Keratinocyte (primary cell): Measurements from ENCODE around the gene GPR152. TPM values are rescaled to one million over a fixed set of nuclear protein-coding genes. Genes with fewer than 3 reads are reported as not detected.

Experiments
- DNase-seq: peaks from one replicate; pipeline ENCODE4 v3.0.0-alpha.2; 2011; ENCODE audit warnings: low read depth, missing footprints, low spot score
- FAIRE-seq: peaks from 2 replicates; lab custom pipeline; 2011; peaks lifted over from hg19 to GRCh38; lab: Jason Lieb, UNC
- H2AFZ ChIP-seq: 2 replicates; pipeline ENCODE4 v1.6.0; 2012; ENCODE audit warnings: low read length, control low read depth, inconsistent platforms; ENCODE audit not compliant: control insufficient read depth
- H3K27ac ChIP-seq: 2 replicates; pipeline ENCODE4 v1.5.1; 2011; ENCODE audit warnings: low read length; ENCODE audit not compliant: control insufficient read depth, insufficient read depth
- H3K27me3 ChIP-seq: 3 replicates; pipeline ENCODE4 v1.6.0; 2011; ENCODE audit warnings: low read length; ENCODE audit not compliant: control insufficient read depth, insufficient read depth; ENCODE audit errors: extremely low read depth
- H3K36me3 ChIP-seq, 2 experiments: 2 replicates in 1 of 2; 3 replicates in 1 of 2; pipeline ENCODE4 v1.5.1; 2011; ENCODE audit warnings: low read length in 2 of 2, mild to moderate bottlenecking in 1 of 2; ENCODE audit not compliant: control insufficient read depth in 2 of 2, insufficient read depth in 2 of 2; ENCODE audit errors: extremely low read depth in 1 of 2
- H3K4me1 ChIP-seq: 3 replicates; pipeline ENCODE4 v1.5.1; 2011; ENCODE audit warnings: low read length; ENCODE audit not compliant: control insufficient read depth, insufficient read depth; ENCODE audit errors: extremely low read depth
- H3K4me2 ChIP-seq: 3 replicates; pipeline ENCODE4 v1.6.0; 2011; ENCODE audit warnings: low read depth, low read length; ENCODE audit not compliant: control insufficient read depth, insufficient read depth; ENCODE audit errors: extremely low read depth
- H3K4me3 ChIP-seq, 3 experiments: fragments of 200-600 bp in 1 of 3; sonication (generic) in 1 of 3; 2 replicates in 2 of 3; 3 replicates in 1 of 3; pipeline ENCODE4 v1.5.1; 2011 to 2016; ENCODE audit warnings: low read length in 3 of 3, mild to moderate bottlenecking in 3 of 3, control low read depth in 2 of 3, inconsistent platforms in 1 of 3, low read depth in 1 of 3, mixed read lengths in 1 of 3, mixed run types in 1 of 3, moderate library complexity in 1 of 3; ENCODE audit not compliant: control insufficient read depth in 2 of 3, insufficient read depth in 2 of 3; ENCODE audit errors: extremely low read depth in 1 of 3
- H3K79me2 ChIP-seq: 2 replicates; pipeline ENCODE4 v1.6.0; 2012; ENCODE audit warnings: low read length; ENCODE audit not compliant: control insufficient read depth, insufficient read depth
- H3K9ac ChIP-seq: 3 replicates; pipeline ENCODE4 v1.6.0; 2011; ENCODE audit warnings: low read length; ENCODE audit not compliant: control insufficient read depth, insufficient read depth; ENCODE audit errors: extremely low read depth
- H3K9me1 ChIP-seq: 3 replicates; pipeline ENCODE4 v1.6.0; 2011; ENCODE audit warnings: low read length; ENCODE audit not compliant: control insufficient read depth, insufficient read depth; ENCODE audit errors: extremely low read depth
- H3K9me3 ChIP-seq: 2 replicates; pipeline ENCODE4 v1.5.1; 2012; ENCODE audit warnings: low read depth, low read length; ENCODE audit not compliant: control insufficient read depth
- H4K20me1 ChIP-seq: 3 replicates; pipeline ENCODE4 v1.6.0; 2011; ENCODE audit warnings: low read length; ENCODE audit not compliant: control insufficient read depth, insufficient read depth; ENCODE audit errors: extremely low read depth
- EZH2 ChIP-seq: IDR thresholded peaks from one replicate; pipeline ENCODE4 v1.6.1; 2012; ENCODE audit warnings: inconsistent platforms, mild to moderate bottlenecking, low read length, moderate library complexity
- dilution Hi-C: fragments of 300-500 bp; cut with MboI; formaldehyde crosslinking; loops from one replicate; pipeline ENCODE4 v1.7.0; 2020; ENCODE audit warnings: low sequenced_read_pairs; ENCODE audit not compliant: extremely low pct_ligation_motif_present
- polyA plus RNA-seq, 5 experiments: library from polyadenylated mRNA; depleted of rRNA in 3 of 5; stranded (reverse) in 3 of 5; stranded (forward) in 1 of 5; unstranded in 1 of 5; fragments of >200 nt; gene quantifications; 1 replicate in 1 of 5; 2 replicates in 3 of 5; 3 replicates in 1 of 5; pipeline versions ENCODE4 v1.2.1 to v1.2.3, GENCODE V29; 2011 to 2012; ENCODE audit warnings: missing spikeins in 2 of 5, low read depth in 1 of 5, low replicate concordance in 1 of 5
- TF ChIP-seq, protein P1 (sequence below), 3 experiments: IDR thresholded peaks in 1 of 3; conservative IDR thresholded peaks in 1 of 3; optimal IDR thresholded peaks in 1 of 3; 2 replicates in 2 of 3; 3 replicates in 1 of 3; pipeline versions ENCODE3 to v1.5.1; 2011; ENCODE audit warnings: low read length in 3 of 3, mild to moderate bottlenecking in 3 of 3, moderate library complexity in 2 of 3, control low read depth in 1 of 3, inconsistent platforms in 1 of 3; ENCODE audit not compliant: insufficient read depth in 2 of 3; ENCODE audit errors: extremely low read depth in 1 of 3

Gene GPR152
- polyA plus RNA-seq, 1 donor (not counting 4 experiments of a cell fraction or from before 2014, with no cell fraction given), result not detected

DNA sequence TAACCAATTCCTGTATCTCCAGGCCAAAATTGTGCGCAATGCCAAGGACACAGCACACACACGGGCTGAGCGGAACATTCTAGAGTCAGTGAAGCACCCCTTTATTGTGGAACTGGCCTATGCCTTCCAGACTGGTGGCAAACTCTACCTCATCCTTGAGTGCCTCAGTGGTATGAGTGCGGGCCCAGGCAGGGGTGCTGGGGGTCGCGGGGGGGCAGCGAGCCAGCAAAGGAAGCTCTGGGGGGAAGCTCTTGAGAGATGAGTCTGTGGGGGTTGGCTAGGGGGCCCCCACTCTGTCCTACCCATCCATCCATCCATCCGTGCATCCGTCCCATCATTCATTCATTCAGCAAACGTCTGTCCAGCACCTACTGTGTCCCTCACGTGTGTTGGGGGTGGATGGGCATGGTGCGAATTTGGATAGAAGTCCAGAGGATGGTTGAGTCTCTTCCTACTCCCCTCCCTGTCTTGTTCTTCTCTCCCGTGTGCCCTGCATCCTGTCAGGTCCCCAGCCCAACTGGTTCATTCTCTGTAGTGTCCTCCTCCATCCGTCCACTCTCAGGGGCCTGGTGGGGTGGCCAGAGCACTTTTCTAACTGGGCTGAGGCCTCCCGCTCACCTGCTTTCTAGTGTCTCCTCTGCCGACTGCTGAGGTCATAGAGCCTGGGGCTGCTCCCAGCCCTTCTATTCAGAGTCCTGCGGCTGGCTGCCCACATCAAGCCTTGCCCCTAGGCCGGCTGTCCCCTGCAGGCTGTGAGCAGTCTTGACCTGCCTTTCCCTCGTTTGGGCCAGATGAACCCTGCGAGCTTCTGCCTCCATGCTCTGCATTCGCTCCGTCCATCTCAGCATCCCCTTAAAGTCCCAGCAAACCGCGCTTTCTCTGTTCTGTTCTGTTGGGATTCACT lies 20.9 kb downstream of the GPR152 start:
- peaks cover 31 to 40% of the 10 kb centered on the region in 2 experiments for H3K36me3 ChIP-seq
- TF ChIP-seq EZH2, result no peak
- TF ChIP-seq, protein P1, sequence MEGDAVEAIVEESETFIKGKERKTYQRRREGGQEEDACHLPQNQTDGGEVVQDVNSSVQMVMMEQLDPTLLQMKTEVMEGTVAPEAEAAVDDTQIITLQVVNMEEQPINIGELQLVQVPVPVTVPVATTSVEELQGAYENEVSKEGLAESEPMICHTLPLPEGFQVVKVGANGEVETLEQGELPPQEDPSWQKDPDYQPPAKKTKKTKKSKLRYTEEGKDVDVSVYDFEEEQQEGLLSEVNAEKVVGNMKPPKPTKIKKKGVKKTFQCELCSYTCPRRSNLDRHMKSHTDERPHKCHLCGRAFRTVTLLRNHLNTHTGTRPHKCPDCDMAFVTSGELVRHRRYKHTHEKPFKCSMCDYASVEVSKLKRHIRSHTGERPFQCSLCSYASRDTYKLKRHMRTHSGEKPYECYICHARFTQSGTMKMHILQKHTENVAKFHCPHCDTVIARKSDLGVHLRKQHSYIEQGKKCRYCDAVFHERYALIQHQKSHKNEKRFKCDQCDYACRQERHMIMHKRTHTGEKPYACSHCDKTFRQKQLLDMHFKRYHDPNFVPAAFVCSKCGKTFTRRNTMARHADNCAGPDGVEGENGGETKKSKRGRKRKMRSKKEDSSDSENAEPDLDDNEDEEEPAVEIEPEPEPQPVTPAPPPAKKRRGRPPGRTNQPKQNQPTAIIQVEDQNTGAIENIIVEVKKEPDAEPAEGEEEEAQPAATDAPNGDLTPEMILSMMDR (optimal IDR thresholded peaks at IDR 0.05 in 1 of 3, IDR thresholded peaks at IDR 0.05 in 1 of 3, conservative IDR thresholded peaks at IDR 0.05 in 1 of 3; ENCODE audit: extremely low read depth in 1 of 3, insufficient read depth in 2 of 3, low read length in 3 of 3), result no peak
- dilution Hi-C loops, result no loop called here
- no peak overlapping the region for H3K4me2 ChIP-seq
- FAIRE-seq, result no peak
- no peak overlapping the region for H3K27ac ChIP-seq
- H3K9me1 ChIP-seq, result no peaks in the 10 kb centered on the region
- no peak for DNase-seq
- no peak overlapping the region for H3K9ac ChIP-seq
- H3K27me3 ChIP-seq, result no peaks in the 10 kb centered on the region
- H3K9me3 ChIP-seq, result no peaks in the 10 kb centered on the region
- peaks cover 27% of the 10 kb centered on the region for H3K79me2 ChIP-seq
- no peak overlapping the region for H2AFZ ChIP-seq
- H4K20me1 ChIP-seq, result peaks cover 2% of the 10 kb centered on the region
- H3K4me3 ChIP-seq, result no peak overlapping the region
- peaks cover 18% of the 10 kb centered on the region for H3K4me1 ChIP-seq

DNA sequence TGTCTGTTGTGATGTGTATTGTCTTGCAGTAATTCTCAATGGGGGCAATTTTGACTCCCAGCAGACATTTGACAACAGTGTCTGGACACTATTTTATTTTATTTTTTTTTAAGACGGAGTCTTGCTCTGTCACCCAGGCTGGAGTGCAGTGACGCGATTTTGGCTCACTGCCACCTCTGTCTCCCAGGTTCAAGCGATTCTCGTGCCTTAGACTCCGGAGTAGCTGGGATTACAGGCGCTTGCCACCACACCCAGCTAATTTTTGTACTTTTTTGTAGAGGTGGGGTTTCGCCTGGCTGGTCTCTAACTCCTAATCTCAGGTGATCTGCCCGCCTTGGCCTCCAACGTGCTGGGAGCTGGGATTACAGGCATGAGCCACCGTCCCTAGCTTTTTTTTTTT lies 22.8 kb downstream of the GPR152 start:
- Histone ChIP-seq H3K36me3 (peaks cover 28 to 40% of the 10 kb centered on the region in 2 experiments), H3K4me2 (peak overlapping the region; percentile 87), H4K20me1 (no peaks in the 10 kb centered on the region), H3K27ac (peak overlapping the region; percentile 90), H3K9me1 (no peaks in the 10 kb centered on the region), H3K79me2 (peaks cover 27% of the 10 kb centered on the region), H2AFZ (no peak overlapping the region), H3K4me3 (peak overlapping the region in 2 of 3 experiments; percentile 77 to 98), H3K9me3 (no peaks in the 10 kb centered on the region), H3K9ac (peak overlapping the region; percentile 97), H3K27me3 (no peaks in the 10 kb centered on the region), H3K4me1 (peaks cover 18% of the 10 kb centered on the region)
- FAIRE-seq (no peak), DNase-seq (no peak)
- TF ChIP-seq EZH2, result no peak
- TF ChIP-seq, protein P1 (optimal IDR thresholded peaks at IDR 0.05 in 1 of 3, IDR thresholded peaks at IDR 0.05 in 1 of 3, conservative IDR thresholded peaks at IDR 0.05 in 1 of 3; ENCODE audit: extremely low read depth in 1 of 3, insufficient read depth in 2 of 3, low read length in 3 of 3), result no peak
- dilution Hi-C loops, result no loop called here
